Uterus (tissue), 2 donors: ENCODE results near the gene ERC2.

Experiments used
- CTCF ChIP-seq, 4 experiments: fragments of 200-600 bp in 2 of 4; fragments of 450-650 bp in 2 of 4; sonication (generic) in 2 of 4; IDR thresholded peaks; one replicate each; pipeline ENCODE4 v1.5.1; 2016 to 2019; ENCODE audit warnings: antibody characterized with exemption in 4 of 4, mild to moderate bottlenecking in 2 of 4, moderate library complexity in 1 of 4
- POLR2A ChIP-seq, 2 donors: fragments of 450-650 bp; IDR thresholded peaks; one replicate each; pipeline ENCODE4 v1.6.1; 2016; ENCODE audit warnings: antibody characterized with exemption in 2 of 2, mild to moderate bottlenecking in 1 of 2, moderate library complexity in 1 of 2

DNA sequence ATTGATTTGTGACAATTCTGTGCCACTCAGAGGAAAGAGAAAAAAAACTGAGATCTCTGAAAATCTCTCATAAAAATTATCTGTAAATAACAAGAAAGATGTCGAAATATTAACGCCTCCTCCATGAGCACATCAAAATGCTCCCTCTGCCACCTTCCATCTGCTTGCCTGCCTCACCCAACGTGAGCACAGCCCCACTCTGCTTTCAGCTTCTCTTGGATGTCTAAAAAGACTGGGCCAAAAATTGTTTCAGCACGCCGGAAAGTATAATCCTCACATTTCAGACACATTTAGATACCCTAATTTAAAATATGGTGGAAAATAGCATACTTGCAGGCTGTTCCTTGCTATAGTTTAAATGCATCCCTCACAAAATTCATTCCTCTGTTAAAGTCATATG, 57.1 kb downstream of the ERC2 start:
- TF ChIP-seq CTCF (IDR thresholded peaks at IDR 0.05) (no peak), POLR2A (IDR thresholded peaks at IDR 0.05) (no peak)
